H9 (cell line): ENCODE measurements around the gene MAPK8IP3. TPM values are rescaled to one million over a fixed set of nuclear protein-coding genes. Genes with fewer than 3 reads are reported as not detected.
A peak's percentile ranks its signal among the peaks of the same experiment; 100 is the strongest.

Source experiments
- DNase-seq: peaks from one replicate; pipeline ENCODE4 v3.0.0-alpha.2; 2017
- H2AFZ ChIP-seq: one replicate; pipeline ENCODE4 v1.6.1; 2013; ENCODE audit warnings: mild to moderate bottlenecking, low read length, control low read depth, moderate library complexity
- H2AK5ac ChIP-seq: 2 replicates; pipeline ENCODE4 v1.6.1; 2013; ENCODE audit warnings: low read length, control low read depth, mixed read lengths; ENCODE audit not compliant: insufficient read length
- H2BK120ac ChIP-seq: one replicate; pipeline ENCODE4 v1.6.1; 2013; ENCODE audit warnings: low read depth, mild to moderate bottlenecking, low read length, control low read depth, inconsistent platforms; ENCODE audit not compliant: poor library complexity, severe bottlenecking
- H2BK12ac ChIP-seq: 2 replicates; pipeline ENCODE4 v1.6.1; 2013; ENCODE audit warnings: low read length, control low read depth, mixed read lengths, low read depth; ENCODE audit not compliant: insufficient read length
- H2BK15ac ChIP-seq: 2 replicates; pipeline ENCODE4 v1.6.1; 2013; ENCODE audit warnings: low read depth, low read length, control low read depth
- H2BK20ac ChIP-seq: one replicate; pipeline ENCODE4 v1.6.1; 2013; ENCODE audit warnings: low read depth, mild to moderate bottlenecking, low read length, control low read depth, inconsistent platforms; ENCODE audit not compliant: poor library complexity, severe bottlenecking
- H2BK5ac ChIP-seq: 2 replicates; pipeline ENCODE4 v1.6.1; 2013; ENCODE audit warnings: low read length, control low read depth, mixed read lengths; ENCODE audit not compliant: insufficient read length
- H3K14ac ChIP-seq: 2 replicates; pipeline ENCODE4 v1.6.1; 2013; ENCODE audit warnings: low read length, control low read depth; ENCODE audit not compliant: insufficient read depth
- H3K18ac ChIP-seq: 2 replicates; pipeline ENCODE4 v1.6.1; 2013; ENCODE audit warnings: low read depth, mild to moderate bottlenecking, mixed read lengths, low read length, control low read depth; ENCODE audit not compliant: insufficient read length
- H3K23ac ChIP-seq: 2 replicates; pipeline ENCODE4 v1.6.1; 2013; ENCODE audit warnings: low read length, control low read depth, mixed read lengths, low read depth; ENCODE audit not compliant: insufficient read length
- H3K23me2 ChIP-seq: 2 replicates; pipeline ENCODE4 v1.6.1; 2013; ENCODE audit warnings: low read depth, mild to moderate bottlenecking, mixed read lengths, low read length, control low read depth; ENCODE audit not compliant: insufficient read length, poor library complexity, severe bottlenecking
- H3K27ac ChIP-seq: 2 replicates; pipeline ENCODE4 v1.5.1; 2013; ENCODE audit warnings: low read length, control low read depth, mixed read lengths, low read depth; ENCODE audit not compliant: insufficient read length
- H3K27me3 ChIP-seq: 2 replicates; pipeline ENCODE4 v1.6.1; 2013; ENCODE audit warnings: low read length, control low read depth, inconsistent platforms; ENCODE audit not compliant: insufficient read depth
- H3K4ac ChIP-seq: 2 replicates; pipeline ENCODE4 v1.6.1; 2013; ENCODE audit warnings: low read depth, mild to moderate bottlenecking, control low read depth, inconsistent platforms, low read length, moderate library complexity
- H3K4me1 ChIP-seq: 2 replicates; pipeline ENCODE4 v1.6.1; 2013; ENCODE audit warnings: low read length, control low read depth, inconsistent platforms; ENCODE audit not compliant: insufficient read depth
- H3K4me2 ChIP-seq: 2 replicates; pipeline ENCODE4 v1.6.1; 2013; ENCODE audit warnings: low read length, control low read depth, mixed read lengths; ENCODE audit not compliant: insufficient read length, insufficient read depth
- H3K56ac ChIP-seq: 2 replicates; pipeline ENCODE4 v1.6.1; 2013; ENCODE audit warnings: low read depth, mild to moderate bottlenecking, mixed read lengths, low read length, control low read depth; ENCODE audit not compliant: insufficient read length
- H3K79me1 ChIP-seq: 2 replicates; pipeline ENCODE4 v1.6.1; 2013; ENCODE audit warnings: low read depth, mild to moderate bottlenecking, moderate library complexity, low read length, control low read depth, inconsistent platforms; ENCODE audit not compliant: insufficient read depth, poor library complexity, severe bottlenecking
- H3K79me2 ChIP-seq: 2 replicates; pipeline ENCODE4 v1.6.1; 2013; ENCODE audit warnings: low read length, control low read depth, inconsistent platforms; ENCODE audit not compliant: insufficient read depth
- H3K9ac ChIP-seq: 2 replicates; pipeline ENCODE4 v1.6.1; 2013; ENCODE audit warnings: low read length, control low read depth, mixed read lengths; ENCODE audit not compliant: insufficient read length; ENCODE audit errors: extremely low read depth
- H3K9me3 ChIP-seq: one replicate; pipeline ENCODE4 v1.6.1; 2013; ENCODE audit warnings: low read depth, low read length, inconsistent platforms; ENCODE audit not compliant: control insufficient read depth
- H3T11ph ChIP-seq: one replicate; pipeline ENCODE4 v1.6.1; 2013; ENCODE audit warnings: mild to moderate bottlenecking, low read length, control low read depth, inconsistent platforms
- H4K20me1 ChIP-seq: one replicate; pipeline ENCODE4 v1.6.1; 2013; ENCODE audit not compliant: control insufficient read depth, insufficient read length, insufficient read depth
- H4K5ac ChIP-seq: 2 replicates; pipeline ENCODE4 v1.6.1; 2013; ENCODE audit warnings: low read depth, mild to moderate bottlenecking, mixed read lengths, low read length, control low read depth; ENCODE audit not compliant: insufficient read length
- H4K8ac ChIP-seq: replicated peaks from 2 replicates; pipeline ENCODE4 v1.6.1; 2013; ENCODE audit warnings: low read length, control low read depth, mixed read lengths, low read depth; ENCODE audit not compliant: insufficient read length
- H4K91ac ChIP-seq: 2 replicates; pipeline ENCODE4 v1.6.1; 2013; ENCODE audit warnings: low read depth, mild to moderate bottlenecking, moderate library complexity, mixed read lengths, low read length, control low read depth; ENCODE audit not compliant: insufficient read length
- H3K27ac Mint-ChIP-seq, 3 experiments: 2 replicates in 2 of 3; 3 replicates in 1 of 3; pipeline ENCODE4 v1.8.0; 2020 to 2021; ENCODE audit warnings: mixed read lengths in 3 of 3, mild to moderate bottlenecking in 1 of 3, moderate library complexity in 1 of 3
- H3K27me3 Mint-ChIP-seq: 2 replicates; pipeline ENCODE4 v1.8.0; 2021; ENCODE audit warnings: low read depth, mild to moderate bottlenecking, moderate library complexity, mixed read lengths
- H3K36me3 Mint-ChIP-seq, 3 experiments: 2 replicates in 2 of 3; 3 replicates in 1 of 3; pipeline ENCODE4 v1.8.0; 2020 to 2021; ENCODE audit warnings: low read depth in 3 of 3, mixed read lengths in 3 of 3; ENCODE audit not compliant: insufficient read depth in 1 of 3
- H3K4me1 Mint-ChIP-seq, 2 experiments: 2 replicates each; pipeline ENCODE4 v1.8.0; 2020; ENCODE audit warnings: mixed read lengths in 2 of 2
- H3K4me3 Mint-ChIP-seq, 2 experiments: 2 replicates in 1 of 2; 3 replicates in 1 of 2; pipeline ENCODE4 v1.8.0; 2020 to 2021; ENCODE audit warnings: mild to moderate bottlenecking in 2 of 2, mixed read lengths in 2 of 2, moderate library complexity in 1 of 2
- H3K9me3 Mint-ChIP-seq, 2 experiments: 2 replicates in 1 of 2; 3 replicates in 1 of 2; pipeline ENCODE4 v1.8.0; 2020; ENCODE audit warnings: mild to moderate bottlenecking in 2 of 2, mixed read lengths in 2 of 2, moderate library complexity in 1 of 2
- CTCF ChIP-seq: fragments of 200-600 bp; sonication (generic); conservative IDR thresholded peaks from 3 replicates; pipeline ENCODE4 v1.8.0; 2021; ENCODE audit warnings: antibody characterized with exemption, mild to moderate bottlenecking
- WGBS: extraction: QIAGEN DNeasy Blood & Tissue Kit; methylation state at CpG from one replicate; pipeline ENCODE4 v1.1.7; 2013; ENCODE audit warnings: missing lambda C conversion rate, low lambda C conversion rate, mixed read lengths; ENCODE audit not compliant: insufficient read length; ENCODE audit errors: extremely low coverage; 5-methylcytosine and 5-hydroxymethylcytosine counted together
- total RNA-seq: library from RNA; stranded (reverse); gene quantifications from 2 replicates; pipeline ENCODE4 v1.2.1, GENCODE V29; 2021

The MAPK8IP3 gene
- total RNA-seq, 1 experiment from 2014 or later: 51.3 TPM

- Histone ChIP-seq H3K23me2 (peaks cover 5% of the 10 kb centered on the region), H4K5ac (no peak overlapping the region), H2AK5ac (no peak overlapping the region), H3T11ph (no peak overlapping the region), H3K4me1 (no peaks in the 10 kb centered on the region; the same call in 1 of the 2 replicates), H4K8ac (no peak overlapping the region), H3K18ac (peak overlapping the region; percentile 59), H3K27ac (no peak overlapping the region), H3K56ac (no peak overlapping the region), H3K14ac (peak overlapping the region; percentile 43; the same call in 1 of the 2 replicates), H3K79me1 (peaks cover 5% of the 10 kb centered on the region), H2BK20ac (no peak overlapping the region), H3K79me2 (peaks cover 8% of the 10 kb centered on the region; the same call in 1 of the 2 replicates), H2AFZ (no peak overlapping the region), H3K23ac (no peak overlapping the region), H2BK5ac (no peak overlapping the region), H4K91ac (no peak overlapping the region), H3K4ac (no peak overlapping the region), H3K27me3 (no peaks in the 10 kb centered on the region), H4K20me1 (no peaks in the 10 kb centered on the region), H2BK120ac (no peak overlapping the region), H3K9ac (peak overlapping the region; percentile 61), H2BK12ac (no peak overlapping the region), H3K9me3 (no peaks in the 10 kb centered on the region), H2BK15ac (no peak overlapping the region), H3K4me2 (peak overlapping the region; percentile 70)
- no peaks in the 10 kb centered on the region for H3K9me3 Mint-ChIP-seq
- WGBS: no CpG with 5 or more reads among the region's 70 CpGs
- TF ChIP-seq CTCF: 0 out of 3 replicates have a peak, but pooled peaks have one; percentile 12
- peak overlapping the region; percentile 59 to 95 (median 72); a peak in 5 of 7 replicates for H3K27ac Mint-ChIP-seq
- peaks cover 2 to 32% (median 11%) of the 10 kb centered on the region in 3 experiments; a peak in 5 of 7 replicates for H3K36me3 Mint-ChIP-seq
- H3K4me3 Mint-ChIP-seq: peak overlapping the region; percentile 91 to 94
- H3K27me3 Mint-ChIP-seq: peaks cover 2% of the 10 kb centered on the region; the same call in 1 of the 2 replicates
- DNase-seq: no peak
- peaks cover 7 to 14% of the 10 kb centered on the region in 2 experiments for H3K4me1 Mint-ChIP-seq
Measured at GRCh38 chr16:1781758-1782407, 75.9 kb downstream of the MAPK8IP3 start.
